Keratinocyte (primary cell): ENCODE results near the gene STRBP.
"Not testable (repeated sequence)": the region's sequence is repeated elsewhere in the genome, so short reads cannot be mapped to it uniquely, and the experiment has no call there.

Experiments
- CTCF ChIP-seq, 3 experiments: IDR thresholded peaks in 1 of 3; conservative IDR thresholded peaks in 1 of 3; optimal IDR thresholded peaks in 1 of 3; 2 replicates in 2 of 3; 3 replicates in 1 of 3; pipeline versions ENCODE3 to v1.5.1; 2011; ENCODE audit warnings: low read length in 3 of 3, mild to moderate bottlenecking in 3 of 3, moderate library complexity in 2 of 3, control low read depth in 1 of 3, inconsistent platforms in 1 of 3; ENCODE audit not compliant: insufficient read depth in 2 of 3; ENCODE audit errors: extremely low read depth in 1 of 3
- EZH2 ChIP-seq: IDR thresholded peaks from one replicate; pipeline ENCODE4 v1.6.1; 2012; ENCODE audit warnings: inconsistent platforms, mild to moderate bottlenecking, low read length, moderate library complexity

DNA sequence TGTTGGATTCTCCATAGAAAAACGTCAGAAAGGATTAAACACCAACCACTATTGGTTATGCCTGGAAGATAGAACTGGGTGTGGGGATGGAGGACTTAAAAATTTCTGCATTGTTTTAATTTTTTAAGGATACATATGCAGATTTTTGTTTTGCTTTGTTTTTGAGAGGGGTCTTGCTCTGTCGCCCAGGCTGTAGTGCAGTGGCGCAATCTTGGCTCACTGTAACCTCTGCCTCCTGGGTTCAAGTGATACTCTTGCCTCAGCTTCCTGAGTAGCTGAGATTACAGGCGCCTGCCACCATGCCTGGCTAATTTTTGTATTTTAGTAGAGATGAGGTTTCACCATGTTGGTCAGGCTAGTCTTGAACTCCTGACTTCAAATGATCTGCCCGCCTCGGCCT, 2.7 kb upstream of the STRBP start:
- not testable (repeated sequence) for TF ChIP-seq CTCF (optimal IDR thresholded peaks at IDR 0.05 in 1 of 3, IDR thresholded peaks at IDR 0.05 in 1 of 3, conservative IDR thresholded peaks at IDR 0.05 in 1 of 3; ENCODE audit: extremely low read depth in 1 of 3, insufficient read depth in 2 of 3, low read length in 3 of 3); EZH2
